Ascending aorta (tissue), 2 donors: Measurements from ENCODE around the gene JAZF1. TPM values are rescaled to one million over a fixed set of nuclear protein-coding genes. Genes with fewer than 3 reads are reported as not detected.

ENCODE experiments used
- DNase-seq, 2 donors: peaks; one replicate each; pipeline ENCODE4 v3.0.0-alpha.2; 2019; ENCODE audit warnings: low spot score in 2 of 2
- H3K27ac ChIP-seq, 2 donors: fragments of 200-600 bp; sonication (generic); one replicate each; pipeline ENCODE4 v1.5.1; 2016 to 2017; ENCODE audit warnings: mild to moderate bottlenecking in 1 of 2
- H3K27me3 ChIP-seq: fragments of 200-600 bp; sonication (generic); one replicate; pipeline ENCODE4 v1.5.1; 2017
- H3K36me3 ChIP-seq, 2 donors: fragments of 200-600 bp; sonication (generic); one replicate each; pipeline ENCODE4 v1.5.1; 2016
- H3K4me1 ChIP-seq, 2 donors: fragments of 200-600 bp; sonication (generic); one replicate each; pipeline ENCODE4 v1.5.1; 2016 to 2017; ENCODE audit warnings: mild to moderate bottlenecking in 1 of 2
- H3K4me3 ChIP-seq, 2 donors: fragments of 200-600 bp; sonication (generic); one replicate each; pipeline ENCODE4 v1.5.1; 2016 to 2017; ENCODE audit warnings: mild to moderate bottlenecking in 1 of 2
- H3K9me3 ChIP-seq, 2 donors: fragments of 200-600 bp; sonication (generic); one replicate each; pipeline ENCODE4 v1.5.1; 2016
- CTCF ChIP-seq, 3 experiments: fragments of 200-600 bp in 2 of 3; fragments of 450-650 bp in 1 of 3; sonication (generic) in 2 of 3; IDR thresholded peaks; one replicate each; pipeline ENCODE4 v1.5.1; 2016 to 2019; ENCODE audit warnings: antibody characterized with exemption in 3 of 3, mild to moderate bottlenecking in 1 of 3, moderate library complexity in 1 of 3
- intact Hi-C: fragments of 100-400 bp; cut with DNase I; formaldehyde crosslinking; loops from one replicate; pipeline ENCODE4 v1.15.1; 2023
- total RNA-seq: library from RNA; depleted of rRNA; stranded (reverse); fragments of >200 nt; gene quantifications from one replicate; pipeline ENCODE4 v1.1.0, GENCODE V29; 2016

The JAZF1 gene
- total RNA-seq, 1 donor from 2014 or later = 37.7 TPM

GRCh38 chr7:28041508-28042314 lies 138.9 kb downstream of the JAZF1 start:
- TF ChIP-seq CTCF (IDR thresholded peaks at IDR 0.05) = no peak
- H3K9me3 ChIP-seq = no peaks in the 10 kb centered on the region
- peaks cover 7 to 12% of the 10 kb centered on the region in 2 donors for H3K4me1 ChIP-seq
- DNase-seq = no peak
- no peak overlapping the region for H3K27ac ChIP-seq
- no peak overlapping the region for H3K4me3 ChIP-seq
- no peaks in the 10 kb centered on the region for H3K27me3 ChIP-seq
- no peaks in the 10 kb centered on the region for H3K36me3 ChIP-seq
- intact Hi-C loops = no loop called here

DNA sequence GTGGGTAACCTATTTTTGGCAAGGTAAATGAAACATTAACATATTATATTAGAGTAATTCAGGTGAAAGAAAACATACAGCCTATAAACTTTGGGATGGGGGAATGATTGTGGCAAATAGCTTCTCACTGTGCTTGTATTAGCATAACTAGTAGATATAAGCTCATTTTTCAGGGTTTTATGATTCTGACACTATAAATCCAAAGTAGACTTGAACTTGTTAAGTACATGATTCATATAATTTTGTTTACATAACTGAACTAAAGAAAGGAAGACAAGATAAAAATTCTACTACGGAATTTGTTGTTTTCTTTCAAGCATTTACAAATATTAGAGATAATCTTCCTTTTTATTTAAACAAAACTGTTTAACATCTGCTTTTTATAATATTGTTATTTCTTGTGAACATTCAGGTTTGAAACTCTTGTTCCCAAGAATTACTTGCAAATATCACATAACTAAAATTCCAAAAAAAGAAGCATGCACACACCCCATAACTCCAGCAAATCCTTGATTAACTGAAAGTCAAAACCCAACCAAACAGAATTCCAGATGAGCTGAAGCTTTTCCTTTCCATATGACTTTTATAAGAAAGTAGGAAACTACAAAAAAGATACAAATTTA lies 142.3 kb downstream of the JAZF1 start:
- TF ChIP-seq CTCF (IDR thresholded peaks at IDR 0.05) = no peak
- Histone ChIP-seq H3K9me3 (no peaks in the 10 kb centered on the region), H3K36me3 (no peaks in the 10 kb centered on the region), H3K4me3 (no peak overlapping the region), H3K27ac (peak overlapping the region; percentile 56 to 71), H3K27me3 (no peaks in the 10 kb centered on the region), H3K4me1 (peaks cover 13 to 26% of the 10 kb centered on the region in 2 donors)
- intact Hi-C loops = loop anchor here (5.0 kb wide), 3 partner anchors 139 to 376 kb away; partner anchors contain the start of genes HIBADH and TAX1BP1
- no peak for DNase-seq

DNA sequence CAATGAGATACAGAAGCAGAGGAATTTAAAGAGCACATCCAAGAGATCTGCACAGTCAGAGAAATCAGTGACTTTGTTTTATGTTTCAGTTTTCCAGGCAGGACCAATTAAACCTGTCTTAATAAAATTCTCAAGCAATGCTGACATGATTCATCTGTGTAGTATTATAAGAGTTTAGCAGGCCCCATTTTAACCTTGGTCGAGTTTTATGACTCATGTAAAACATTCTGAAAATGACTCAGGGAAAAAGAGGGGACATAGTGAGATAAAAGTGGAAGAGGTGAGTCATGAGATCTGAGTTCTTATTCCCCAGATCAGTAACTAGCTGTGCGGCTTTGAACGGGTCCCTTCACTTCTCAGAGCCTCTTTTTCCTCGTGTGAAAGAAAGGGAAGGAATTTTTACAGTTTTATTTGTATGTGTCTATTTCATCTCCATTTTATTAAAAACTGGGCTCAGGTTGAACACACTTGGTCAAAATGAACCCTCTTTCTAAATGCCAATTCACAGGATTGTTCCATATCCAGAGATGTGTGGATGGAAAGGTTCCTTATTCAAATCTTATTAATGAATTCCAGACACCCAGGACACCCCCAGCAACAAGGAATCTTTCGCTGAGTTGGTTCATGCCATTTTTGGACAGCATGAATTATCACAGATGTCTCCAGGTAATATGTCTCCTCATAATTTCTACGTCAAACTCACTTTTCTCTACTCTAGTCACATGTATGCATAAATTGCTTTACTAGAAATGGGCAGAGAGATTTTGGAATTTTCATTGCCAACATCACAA lies 143.2 kb downstream of the JAZF1 start:
- TF ChIP-seq CTCF (IDR thresholded peaks at IDR 0.05) = no peak
- H3K4me3 ChIP-seq = no peak overlapping the region
- H3K27me3 ChIP-seq = no peaks in the 10 kb centered on the region
- peaks cover 13 to 26% of the 10 kb centered on the region in 2 donors for H3K4me1 ChIP-seq
- H3K27ac ChIP-seq = peak overlapping the region; percentile 56 to 72
- no peaks in the 10 kb centered on the region for H3K36me3 ChIP-seq
- intact Hi-C loops = loop anchor here (2.0 to 5.0 kb wide), 4 partner anchors 41 to 375 kb away; partner anchors contain the start of genes HIBADH and TAX1BP1
- H3K9me3 ChIP-seq = no peaks in the 10 kb centered on the region
- no peak for DNase-seq

- intact Hi-C loops = loop anchor here (2.0 to 5.0 kb wide), 4 partner anchors 42 to 374 kb away; partner anchors contain the start of genes HIBADH and TAX1BP1
- TF ChIP-seq CTCF (IDR thresholded peaks at IDR 0.05) = no peak
These were observed 143.9 kb downstream of the JAZF1 start for GRCh38 chr7:28036696-28037095.

GRCh38 chr7:28033386-28033785 lies 147.2 kb downstream of the JAZF1 start:
- Histone ChIP-seq H3K9me3 (no peaks in the 10 kb centered on the region), H3K27ac (no peak overlapping the region)
- TF ChIP-seq CTCF (IDR thresholded peaks at IDR 0.05) = no peak

More at GRCh38 chr7:28036696-28037095, 143.9 kb downstream of the JAZF1 start:
- H3K4me3 ChIP-seq = no peak overlapping the region
- no peak for DNase-seq
- no peaks in the 10 kb centered on the region for H3K9me3 ChIP-seq
- no peaks in the 10 kb centered on the region for H3K27me3 ChIP-seq
- no peaks in the 10 kb centered on the region for H3K36me3 ChIP-seq
- peaks cover 13 to 26% of the 10 kb centered on the region in 2 donors for H3K4me1 ChIP-seq
- peak overlapping the region; percentile 56 to 72 for H3K27ac ChIP-seq

More at GRCh38 chr7:28033386-28033785, 147.2 kb downstream of the JAZF1 start:
- no peak overlapping the region for H3K4me3 ChIP-seq
- no peaks in the 10 kb centered on the region for H3K27me3 ChIP-seq
- no peak for DNase-seq
- no peaks in the 10 kb centered on the region for H3K36me3 ChIP-seq
- intact Hi-C loops = no loop called here
- H3K4me1 ChIP-seq = peaks cover 13 to 20% of the 10 kb centered on the region in 2 donors
